HEK293 (cell line): ENCODE data around the gene EIF1AX.

Experiments
- CTCF ChIA-PET: fragments of 350-600 bp; formaldehyde crosslinking; extraction: SDS; loops from one replicate; lab custom pipeline; 2021; ENCODE audit warnings: antibody characterized with exemption; lab: Yijun Ruan, JAX
- POLR2A ChIA-PET: fragments of 300-600 bp; formaldehyde crosslinking; extraction: SDS; loops from one replicate; lab custom pipeline; 2020; ENCODE audit warnings: antibody characterized with exemption, inconsistent platforms; lab: Yijun Ruan, JAX
- H3K27ac ChIP-seq: fragments of 200-500 bp; sonication (Bioruptor generic); 2 replicates; pipeline ENCODE4 v1.5.1; 2014; ENCODE audit warnings: low read depth, low read length, control low read depth, inconsistent platforms; ENCODE audit errors: extremely low read depth
- H3K36me3 ChIP-seq, 2 experiments: fragments of 200-500 bp in 1 of 2; sonication (Bioruptor generic) in 1 of 2; 1 replicate in 1 of 2; 2 replicates in 1 of 2; pipeline ENCODE4 v1.5.1; 2014 to 2017; ENCODE audit warnings: inconsistent platforms in 2 of 2, low read length in 2 of 2; ENCODE audit not compliant: control insufficient read depth in 2 of 2, insufficient read depth in 1 of 2
- H3K4me1 ChIP-seq: fragments of 200-500 bp; sonication (Bioruptor generic); 2 replicates; pipeline ENCODE4 v1.5.1; 2014; ENCODE audit warnings: mild to moderate bottlenecking, low read length, inconsistent platforms; ENCODE audit not compliant: control insufficient read depth, insufficient read depth
- H3K4me3 ChIP-seq: 2 replicates; pipeline ENCODE4 v1.5.1; 2011; ENCODE audit warnings: low read depth, mild to moderate bottlenecking, control low read depth, low read length, moderate library complexity
- H3K9me3 ChIP-seq: fragments of 200-500 bp; sonication (Bioruptor generic); 2 replicates; pipeline ENCODE4 v1.5.1; 2014; ENCODE audit warnings: low read depth, low read length, inconsistent platforms; ENCODE audit not compliant: control insufficient read depth, insufficient read depth
- FEZF1 ChIP-seq: fragments of 450-650 bp; formaldehyde crosslinking; IDR thresholded peaks from 2 replicates; pipeline ENCODE4 v1.5.1; 2016; ENCODE audit warnings: missing biosample characterization, missing genetic modification characterization
- KLF16 ChIP-seq: fragments of 450-650 bp; formaldehyde crosslinking; IDR thresholded peaks from 2 replicates; pipeline ENCODE4 v1.5.1; 2017; ENCODE audit warnings: missing biosample characterization, missing genetic modification characterization
- PRDM1 ChIP-seq: fragments of 450-650 bp; formaldehyde crosslinking; IDR thresholded peaks from 2 replicates; pipeline ENCODE4; 2016; ENCODE audit warnings: missing biosample characterization, missing genetic modification characterization
- RBAK ChIP-seq: fragments of 450-650 bp; formaldehyde crosslinking; IDR thresholded peaks from 2 replicates; pipeline ENCODE4 v1.5.1; 2016; ENCODE audit warnings: missing biosample characterization, missing genetic modification characterization
- SETDB1 ChIP-seq: IDR thresholded peaks from one replicate; pipeline ENCODE4 v1.6.1; 2017; ENCODE audit warnings: mild to moderate bottlenecking, low read length, moderate library complexity, mixed read lengths; ENCODE audit not compliant: insufficient read length
- SP2 ChIP-seq: fragments of 450-650 bp; formaldehyde crosslinking; IDR thresholded peaks from 2 replicates; pipeline ENCODE4 v1.5.1; 2016; ENCODE audit warnings: missing biosample characterization, missing genetic modification characterization
- YY2 ChIP-seq: fragments of 450-650 bp; formaldehyde crosslinking; IDR thresholded peaks from 2 replicates; pipeline ENCODE4 v1.5.1; 2016; ENCODE audit warnings: missing biosample characterization, missing genetic modification characterization
- ZBTB1 ChIP-seq: fragments of 450-650 bp; formaldehyde crosslinking; IDR thresholded peaks from 2 replicates; pipeline ENCODE4 v1.5.1; 2016; ENCODE audit warnings: missing biosample characterization, missing genetic modification characterization
- ZFHX2 ChIP-seq: fragments of 450-650 bp; formaldehyde crosslinking; conservative IDR thresholded peaks from 2 replicates; pipeline ENCODE4 v1.5.1; 2016; ENCODE audit warnings: missing biosample characterization, missing genetic modification characterization
- ZFP37 ChIP-seq: fragments of 450-650 bp; formaldehyde crosslinking; IDR thresholded peaks from 2 replicates; pipeline ENCODE4 v1.5.1; 2016; ENCODE audit warnings: missing biosample characterization, missing genetic modification characterization
- ZNF148 ChIP-seq: fragments of 450-650 bp; formaldehyde crosslinking; IDR thresholded peaks from 2 replicates; pipeline ENCODE4 v1.5.0; 2017; ENCODE audit warnings: missing biosample characterization, missing genetic modification characterization, borderline replicate concordance
- ZNF157 ChIP-seq: fragments of 450-650 bp; formaldehyde crosslinking; IDR thresholded peaks from 2 replicates; pipeline ENCODE4 v1.5.1; 2016; ENCODE audit warnings: missing biosample characterization, missing genetic modification characterization
- ZNF16 ChIP-seq: fragments of 450-650 bp; formaldehyde crosslinking; IDR thresholded peaks from 2 replicates; pipeline ENCODE4 v1.5.1; 2016; ENCODE audit warnings: low read depth, missing biosample characterization, missing genetic modification characterization
- ZNF169 ChIP-seq: fragments of 450-650 bp; formaldehyde crosslinking; IDR thresholded peaks from 2 replicates; pipeline ENCODE4 v1.5.1; 2016; ENCODE audit warnings: missing biosample characterization, missing genetic modification characterization
- ZNF2 ChIP-seq: fragments of 450-650 bp; formaldehyde crosslinking; IDR thresholded peaks from 2 replicates; pipeline ENCODE4 v1.5.1; 2016; ENCODE audit warnings: missing biosample characterization, missing genetic modification characterization
- ZNF221 ChIP-seq: fragments of 450-650 bp; formaldehyde crosslinking; IDR thresholded peaks from 2 replicates; pipeline ENCODE4 v1.5.1; 2017; ENCODE audit warnings: missing biosample characterization, missing genetic modification characterization, borderline replicate concordance
- ZNF239 ChIP-seq: fragments of 450-650 bp; formaldehyde crosslinking; IDR thresholded peaks from 2 replicates; pipeline ENCODE4 v1.5.1; 2016; ENCODE audit warnings: missing biosample characterization, missing genetic modification characterization
- ZNF248 ChIP-seq: fragments of 450-650 bp; formaldehyde crosslinking; IDR thresholded peaks from 2 replicates; pipeline ENCODE4 v1.5.1; 2017; ENCODE audit warnings: missing biosample characterization, missing genetic modification characterization
- ZNF311 ChIP-seq: fragments of 450-650 bp; formaldehyde crosslinking; IDR thresholded peaks from 2 replicates; pipeline ENCODE4 v1.5.1; 2017; ENCODE audit warnings: missing biosample characterization, missing genetic modification characterization, borderline replicate concordance
- ZNF335 ChIP-seq: fragments of 450-650 bp; formaldehyde crosslinking; conservative IDR thresholded peaks from 2 replicates; pipeline ENCODE4 v1.5.1; 2016; ENCODE audit warnings: missing biosample characterization, missing genetic modification characterization
- ZNF530 ChIP-seq: fragments of 450-650 bp; formaldehyde crosslinking; IDR thresholded peaks from 2 replicates; pipeline ENCODE4 v1.5.1; 2016; ENCODE audit warnings: low read depth, missing biosample characterization, missing genetic modification characterization
- ZNF544 ChIP-seq: fragments of 450-650 bp; formaldehyde crosslinking; IDR thresholded peaks from 2 replicates; pipeline ENCODE4 v1.5.0; 2017; ENCODE audit warnings: missing biosample characterization, missing genetic modification characterization
- ZNF580 ChIP-seq: fragments of 450-650 bp; formaldehyde crosslinking; IDR thresholded peaks from 2 replicates; pipeline ENCODE4 v1.5.1; 2016; ENCODE audit warnings: missing biosample characterization, missing genetic modification characterization
- ZNF610 ChIP-seq: fragments of 450-650 bp; formaldehyde crosslinking; IDR thresholded peaks from 2 replicates; pipeline ENCODE4 v1.5.1; 2016; ENCODE audit warnings: missing biosample characterization, missing genetic modification characterization, borderline replicate concordance
- ZNF707 ChIP-seq: fragments of 450-650 bp; formaldehyde crosslinking; IDR thresholded peaks from 2 replicates; pipeline ENCODE4 v1.5.1; 2016; ENCODE audit warnings: missing biosample characterization, missing genetic modification characterization
- TF ChIP-seq, protein P1 (sequence below): fragments of 450-650 bp; formaldehyde crosslinking; IDR thresholded peaks from 2 replicates; pipeline ENCODE4 v1.5.1; 2016; ENCODE audit warnings: missing biosample characterization, missing genetic modification characterization
- TF ChIP-seq, protein P2 (sequence below): fragments of 450-650 bp; IDR thresholded peaks from 2 replicates; pipeline ENCODE4 v1.5.1; 2018; ENCODE audit warnings: missing biosample characterization, mild to moderate bottlenecking, missing genetic modification characterization
- TF ChIP-seq, protein P3 (sequence below): fragments of 450-650 bp; formaldehyde crosslinking; IDR thresholded peaks from 2 replicates; pipeline ENCODE4 v1.5.1; 2016; ENCODE audit warnings: missing biosample characterization, missing genetic modification characterization
- TF ChIP-seq, protein P4 (sequence below): fragments of 450-650 bp; formaldehyde crosslinking; optimal IDR thresholded peaks from 2 replicates; pipeline ENCODE3; 2016; ENCODE audit warnings: missing biosample characterization, mild to moderate bottlenecking, missing genetic modification characterization

The EIF1AX gene

GRCh38 chrX:20141281-20142220 is at the start of gene EIF1AX:
TSS of gene EIF1AX (minus strand) at chrX:20141838. CDS start at chrX:20141640, 198 bp downstream.
- H3K27ac ChIP-seq = peak within 1 kb of the TSS; percentile 79
- H3K4me1 ChIP-seq = peaks cover 9% of the 10 kb centered on the region; the same call in 1 of the 2 replicates
- CTCF ChIA-PET = interaction anchor here (0.6 kb wide), 1 partner anchor 75 kb away, joined by 3 read pairs; no protein-coding TSS in a partner anchor
- H3K36me3 ChIP-seq = peaks cover 33 to 34% of the 10 kb centered on the region in 2 experiments
- peak within 1 kb of the TSS; percentile 98 for H3K4me3 ChIP-seq
- H3K9me3 ChIP-seq = no peaks in the 10 kb centered on the region
- POLR2A ChIA-PET = interaction anchor here (1.0 to 3.0 kb wide), 4 partner anchors 9 to 26 kb away, joined by 3 to 16 read pairs (median 4); no protein-coding TSS in a partner anchor
- TF ChIP-seq ZNF221 (tag by site-specific recombination) (no peak), FEZF1 (tag by site-specific recombination) (peak; percentile 94), ZNF169 (tag by site-specific recombination) (no peak), ZNF239 (tag by site-specific recombination) (peak; percentile 71; the same call in 1 of the 2 replicates), ZNF335 (tag by site-specific recombination) (no peak; the same call in 1 of the 2 replicates), ZNF530 (tag by site-specific recombination) (no peak), ZNF148 (tag by site-specific recombination) (no peak), ZNF544 (tag by site-specific recombination) (no peak), ZNF707 (tag by site-specific recombination) (no peak), ZFP37 (0 out of 2 replicates have a peak, but pooled peaks have one; percentile 52), ZNF311 (no peak), ZNF248 (tag by site-specific recombination) (no peak), PRDM1 (tag by site-specific recombination) (no peak), SETDB1 (no peak), ZNF157 (tag by site-specific recombination) (no peak), YY2 (tag by site-specific recombination) (no peak), ZNF610 (no peak), KLF16 (peak; percentile 28; the same call in 1 of the 2 replicates), ZFHX2 (tag by site-specific recombination) (peak; percentile 35; the same call in 1 of the 2 replicates), ZNF16 (tag by site-specific recombination) (no peak), ZNF2 (tag by site-specific recombination) (peak; percentile 65; the same call in 1 of the 2 replicates), ZNF580 (tag by site-specific recombination) (no peak), ZBTB1 (tag by site-specific recombination) (no peak), RBAK (tag by site-specific recombination) (no peak), SP2 (tag by site-specific recombination) (peak; percentile 99)
- TF ChIP-seq, protein P1, sequence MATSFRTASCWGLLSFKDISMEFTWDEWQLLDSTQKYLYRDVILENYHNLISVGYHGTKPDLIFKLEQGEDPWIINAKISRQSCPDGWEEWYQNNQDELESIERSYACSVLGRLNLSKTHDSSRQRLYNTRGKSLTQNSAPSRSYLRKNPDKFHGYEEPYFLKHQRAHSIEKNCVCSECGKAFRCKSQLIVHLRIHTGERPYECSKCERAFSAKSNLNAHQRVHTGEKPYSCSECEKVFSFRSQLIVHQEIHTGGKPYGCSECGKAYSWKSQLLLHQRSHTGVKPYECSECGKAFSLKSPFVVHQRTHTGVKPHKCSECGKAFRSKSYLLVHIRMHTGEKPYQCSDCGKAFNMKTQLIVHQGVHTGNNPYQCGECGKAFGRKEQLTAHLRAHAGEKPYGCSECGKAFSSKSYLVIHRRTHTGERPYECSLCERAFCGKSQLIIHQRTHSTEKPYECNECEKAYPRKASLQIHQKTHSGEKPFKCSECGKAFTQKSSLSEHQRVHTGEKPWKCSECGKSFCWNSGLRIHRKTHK (tag by site-specific recombination) = no peak
- TF ChIP-seq, protein P2, sequence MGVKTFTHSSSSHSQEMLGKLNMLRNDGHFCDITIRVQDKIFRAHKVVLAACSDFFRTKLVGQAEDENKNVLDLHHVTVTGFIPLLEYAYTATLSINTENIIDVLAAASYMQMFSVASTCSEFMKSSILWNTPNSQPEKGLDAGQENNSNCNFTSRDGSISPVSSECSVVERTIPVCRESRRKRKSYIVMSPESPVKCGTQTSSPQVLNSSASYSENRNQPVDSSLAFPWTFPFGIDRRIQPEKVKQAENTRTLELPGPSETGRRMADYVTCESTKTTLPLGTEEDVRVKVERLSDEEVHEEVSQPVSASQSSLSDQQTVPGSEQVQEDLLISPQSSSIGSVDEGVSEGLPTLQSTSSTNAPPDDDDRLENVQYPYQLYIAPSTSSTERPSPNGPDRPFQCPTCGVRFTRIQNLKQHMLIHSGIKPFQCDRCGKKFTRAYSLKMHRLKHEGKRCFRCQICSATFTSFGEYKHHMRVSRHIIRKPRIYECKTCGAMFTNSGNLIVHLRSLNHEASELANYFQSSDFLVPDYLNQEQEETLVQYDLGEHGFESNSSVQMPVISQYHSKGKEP (tag by site-specific recombination) = no peak
- TF ChIP-seq, protein P3, sequence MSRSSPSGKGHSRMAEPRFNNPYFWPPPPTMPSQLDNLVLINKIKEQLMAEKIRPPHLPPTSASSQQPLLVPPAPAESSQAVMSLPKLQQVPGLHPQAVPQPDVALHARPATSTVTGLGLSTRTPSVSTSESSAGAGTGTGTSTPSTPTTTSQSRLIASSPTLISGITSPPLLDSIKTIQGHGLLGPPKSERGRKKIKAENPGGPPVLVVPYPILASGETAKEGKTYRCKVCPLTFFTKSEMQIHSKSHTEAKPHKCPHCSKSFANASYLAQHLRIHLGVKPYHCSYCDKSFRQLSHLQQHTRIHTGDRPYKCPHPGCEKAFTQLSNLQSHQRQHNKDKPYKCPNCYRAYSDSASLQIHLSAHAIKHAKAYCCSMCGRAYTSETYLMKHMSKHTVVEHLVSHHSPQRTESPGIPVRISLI = no peak
- TF ChIP-seq, protein P4, sequence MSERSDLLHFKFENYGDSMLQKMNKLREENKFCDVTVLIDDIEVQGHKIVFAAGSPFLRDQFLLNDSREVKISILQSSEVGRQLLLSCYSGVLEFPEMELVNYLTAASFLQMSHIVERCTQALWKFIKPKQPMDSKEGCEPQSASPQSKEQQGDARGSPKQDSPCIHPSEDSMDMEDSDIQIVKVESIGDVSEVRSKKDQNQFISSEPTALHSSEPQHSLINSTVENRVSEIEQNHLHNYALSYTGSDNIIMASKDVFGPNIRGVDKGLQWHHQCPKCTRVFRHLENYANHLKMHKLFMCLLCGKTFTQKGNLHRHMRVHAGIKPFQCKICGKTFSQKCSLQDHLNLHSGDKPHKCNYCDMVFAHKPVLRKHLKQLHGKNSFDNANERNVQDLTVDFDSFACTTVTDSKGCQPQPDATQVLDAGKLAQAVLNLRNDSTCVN (tag by site-specific recombination) = peak; percentile 78
